ENCODE data around the gene ATAD3C.
"Not testable (repeated sequence)": the region's sequence is repeated elsewhere in the genome, so short reads cannot be mapped to it uniquely, and the experiment has no call there.

The ATAD3C gene

GRCh38 chr1:1449099-1449739 lies at the start of gene ATAD3C:
ATAD3C (plus strand) TSS chr1:1449689; CDS start chr1:1450684, 995 bp downstream.
- no peak for FAIRE-seq

DNA sequence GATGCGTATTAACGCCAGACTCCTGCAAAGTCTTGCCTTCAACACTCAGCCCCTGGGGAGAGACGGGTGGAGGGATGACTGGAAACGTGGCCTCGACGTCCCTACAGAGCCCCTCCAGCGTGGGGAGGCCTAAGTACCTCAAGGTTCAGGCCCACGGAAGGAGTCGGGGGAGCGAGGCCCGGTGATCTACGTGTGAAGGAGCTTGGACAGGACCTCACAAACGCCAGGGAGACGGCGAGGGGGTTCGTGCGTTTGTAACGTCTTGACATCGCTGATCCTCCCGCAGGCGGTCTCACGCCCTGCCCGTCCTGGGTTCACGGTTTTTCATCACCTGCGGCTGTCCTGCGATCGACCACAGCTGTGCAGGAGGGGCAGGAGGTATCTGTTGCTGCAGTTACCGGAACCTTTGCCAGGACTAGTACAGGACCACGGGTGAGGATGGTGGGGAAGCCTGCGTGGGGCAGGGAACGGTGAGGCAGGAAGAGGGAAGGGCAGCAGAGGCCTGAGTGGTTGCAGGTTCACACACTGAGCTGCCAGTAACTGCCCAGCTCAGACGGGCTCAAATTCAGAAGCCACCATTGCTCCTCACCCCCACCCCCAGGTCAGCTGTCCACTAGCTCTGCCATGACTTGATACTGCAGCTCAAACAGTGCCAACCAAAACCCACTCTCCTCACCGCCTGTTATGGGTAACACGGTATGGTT lies 49.5 kb upstream of the ATAD3C start:
- no peak for FAIRE-seq

GRCh38 chr1:1400576-1401456 lies 48.7 kb upstream of the ATAD3C start:
- no peak for FAIRE-seq

DNA sequence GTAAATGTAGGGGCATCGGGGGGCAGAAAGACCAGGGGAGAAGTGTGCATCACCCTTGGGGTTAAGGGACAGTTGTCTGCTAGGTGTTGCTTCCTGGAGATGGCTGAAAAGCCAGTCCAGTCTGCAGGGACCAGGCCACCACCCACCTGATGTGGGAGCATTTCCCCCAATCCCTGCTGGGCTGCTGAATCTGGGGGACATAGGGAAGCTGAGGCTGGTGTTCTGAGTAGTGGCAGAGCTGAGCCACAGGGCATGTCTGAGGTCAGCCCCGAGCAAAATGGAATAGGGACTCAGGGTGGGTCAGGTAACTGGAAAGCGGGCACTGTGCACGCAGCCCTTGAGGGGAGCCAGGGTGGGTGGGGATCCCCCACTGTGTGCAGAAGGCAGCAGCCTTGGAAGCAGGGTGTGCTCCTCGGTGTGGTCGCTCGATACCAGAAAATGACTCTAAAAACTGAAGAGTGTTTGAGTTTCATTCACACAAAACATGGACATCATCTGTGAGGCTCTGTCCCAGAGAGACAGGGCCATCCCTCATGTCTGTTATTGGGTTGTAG lies 48.0 kb upstream of the ATAD3C start:
- no peak for FAIRE-seq

DNA sequence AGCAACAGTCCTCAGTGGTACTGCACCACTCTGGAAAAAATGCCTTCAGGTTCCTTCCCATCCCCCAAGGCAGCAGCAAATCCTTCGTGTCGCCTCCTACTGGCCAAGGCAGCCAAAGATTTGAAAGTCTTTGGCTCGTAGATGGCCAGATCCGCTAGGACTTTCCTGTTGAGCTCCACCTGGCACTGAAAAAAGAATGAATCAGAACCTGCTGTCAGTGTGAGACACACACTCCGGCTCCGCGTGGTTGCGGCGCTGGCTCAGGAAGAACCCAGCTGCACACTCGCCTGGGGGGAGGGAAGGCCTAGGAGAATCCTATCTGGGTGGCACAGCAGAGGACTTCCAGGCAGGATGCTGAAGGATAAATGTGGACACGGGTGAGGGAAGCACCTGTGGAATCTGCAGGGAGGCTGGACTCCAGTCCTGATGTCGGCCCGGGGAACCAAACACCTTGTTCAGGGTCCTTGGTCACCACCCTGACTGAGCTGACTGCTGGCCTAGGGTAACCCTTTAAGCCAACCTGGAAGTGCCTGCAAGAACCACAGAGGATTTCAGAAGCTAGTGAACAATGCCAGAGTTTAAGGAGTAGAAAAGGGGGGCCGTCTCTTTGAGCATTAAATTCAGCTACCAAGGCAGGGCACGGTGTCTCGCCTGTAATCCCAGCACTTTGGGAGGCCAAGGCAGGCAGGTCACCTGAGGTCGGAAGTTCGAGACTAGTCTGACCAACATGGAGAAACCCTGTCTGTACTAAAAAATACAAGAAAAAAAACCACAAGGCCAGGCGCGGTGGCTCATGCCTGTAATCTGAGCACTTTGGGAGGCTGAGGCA lies 47.2 kb upstream of the ATAD3C start:
- no peak for FAIRE-seq

- FAIRE-seq: not testable (repeated sequence)
Observed at GRCh38 chr1:1402901-1403392, 46.5 kb upstream of the ATAD3C start.

DNA sequence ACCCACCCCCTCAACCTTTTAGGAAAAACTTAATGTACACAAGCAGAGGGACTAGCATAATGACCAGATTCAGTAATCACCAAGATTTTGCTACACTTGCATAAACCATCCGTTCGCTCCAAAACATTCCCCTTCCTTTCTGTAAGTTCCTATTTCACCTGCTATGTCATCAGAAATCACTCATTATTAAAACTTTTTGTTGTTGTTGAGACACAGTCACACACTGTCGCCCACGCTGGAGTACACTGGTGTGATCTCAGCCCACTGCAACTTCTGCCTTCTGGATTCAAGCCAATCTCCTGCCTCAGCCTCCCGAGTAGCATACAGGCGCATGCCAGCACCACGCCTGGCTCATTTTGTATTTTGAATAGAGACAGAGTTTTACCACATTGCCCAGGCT lies 45.8 kb upstream of the ATAD3C start:
- FAIRE-seq: no peak

GRCh38 chr1:1406101-1406820 lies 43.2 kb upstream of the ATAD3C start:
- FAIRE-seq: no peak

DNA sequence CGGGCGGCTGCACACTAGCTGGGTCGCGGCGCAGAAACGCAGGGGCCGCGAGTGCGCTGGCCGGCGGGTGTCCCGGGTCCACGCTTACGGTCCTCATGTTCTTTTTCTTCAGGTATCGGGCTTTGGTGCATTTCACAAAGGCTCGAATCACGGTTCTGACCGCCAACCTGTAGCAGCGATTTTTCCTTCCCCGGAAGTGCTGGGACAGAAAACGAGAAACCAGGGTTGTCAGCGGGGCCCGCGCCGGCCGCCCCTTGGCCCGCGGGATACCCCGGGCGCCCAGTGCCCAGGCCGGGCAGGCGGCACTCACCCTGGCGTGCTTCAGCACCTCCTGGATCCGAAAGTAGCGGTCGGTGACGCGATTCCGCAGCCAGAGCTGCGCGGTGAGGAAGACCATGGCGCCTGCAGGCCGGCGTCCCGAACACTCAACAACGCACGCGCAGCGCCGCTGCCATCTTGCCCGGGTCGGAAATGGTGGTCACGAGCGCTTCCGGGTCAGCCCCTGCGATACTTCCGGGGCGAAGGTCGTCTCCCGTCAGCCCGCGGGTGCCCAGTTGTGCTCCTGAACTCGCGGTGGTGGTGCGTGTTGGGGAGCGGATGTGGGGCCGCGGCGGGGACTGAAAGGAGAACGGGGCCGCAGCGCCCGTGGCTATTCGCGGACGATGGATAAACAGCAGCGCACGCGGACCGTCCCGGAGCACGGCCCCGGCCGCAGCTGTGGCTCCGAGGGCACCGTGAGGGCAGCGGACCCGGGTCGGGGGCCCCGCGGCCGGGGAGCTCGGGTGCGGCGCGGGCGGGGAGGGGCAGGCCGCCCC lies 42.5 kb upstream of the ATAD3C start, which contains the start of gene MRPL20:
Gene MRPL20 (minus strand): TSS at position 473 of the 815 bp plus-strand sequence. CDS start 76 bp downstream, at position 397.
- FAIRE-seq: no peak

GRCh38 chr1:1407636-1408318 lies 41.7 kb upstream of the ATAD3C start:
- no peak for FAIRE-seq

- FAIRE-seq: not testable (repeated sequence)
Observed at GRCh38 chr1:1410238-1410637, 39.3 kb upstream of the ATAD3C start.

DNA sequence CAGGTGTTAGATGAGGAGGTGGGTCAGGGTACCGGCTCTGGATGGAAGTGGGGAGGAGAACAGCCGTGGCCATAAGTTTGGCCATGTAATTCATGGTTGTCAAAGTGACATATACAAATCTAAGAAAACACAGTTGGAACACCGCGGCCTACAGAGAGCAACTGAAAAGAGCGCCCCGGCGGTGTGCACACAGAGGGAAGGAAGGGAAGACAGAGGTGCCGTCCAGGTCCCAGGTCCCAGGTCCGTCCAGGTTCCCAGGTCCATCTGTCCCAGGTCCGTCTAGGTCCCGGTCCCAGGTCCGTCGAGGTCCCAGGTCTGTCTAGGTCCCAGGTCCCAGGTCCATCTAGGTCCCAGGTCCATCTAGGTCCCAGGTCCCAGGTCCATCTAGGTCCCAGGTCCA lies 37.9 kb upstream of the ATAD3C start:
- FAIRE-seq: no peak

DNA sequence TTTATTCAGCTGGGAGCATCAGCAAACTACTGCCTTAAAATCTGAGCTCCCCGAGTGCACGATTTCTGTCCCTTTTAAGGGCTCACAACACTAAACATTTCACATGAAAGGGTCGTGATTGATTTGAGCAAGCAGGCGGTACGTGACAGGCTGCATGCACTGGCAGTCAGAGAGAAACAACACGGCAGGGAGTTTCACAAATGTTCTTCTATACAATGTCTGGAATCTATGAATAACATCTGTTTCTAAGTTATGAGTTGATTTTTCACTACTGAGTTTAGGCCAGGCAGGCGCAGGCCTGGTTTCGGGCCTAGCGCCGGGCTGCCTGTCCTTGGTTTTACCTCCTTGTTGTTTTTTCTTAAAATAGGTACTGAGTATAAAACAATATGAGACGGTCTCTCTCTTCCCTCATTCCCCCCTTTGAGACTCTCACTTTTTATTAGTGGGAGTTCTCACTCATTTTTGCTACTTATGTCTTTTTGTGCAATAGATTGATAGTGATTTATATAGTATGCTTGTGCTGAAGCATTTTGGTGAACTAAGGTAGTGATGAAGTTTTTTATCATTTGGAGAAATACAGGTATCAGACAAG lies 37.1 kb upstream of the ATAD3C start:
- FAIRE-seq: not testable (repeated sequence)

DNA sequence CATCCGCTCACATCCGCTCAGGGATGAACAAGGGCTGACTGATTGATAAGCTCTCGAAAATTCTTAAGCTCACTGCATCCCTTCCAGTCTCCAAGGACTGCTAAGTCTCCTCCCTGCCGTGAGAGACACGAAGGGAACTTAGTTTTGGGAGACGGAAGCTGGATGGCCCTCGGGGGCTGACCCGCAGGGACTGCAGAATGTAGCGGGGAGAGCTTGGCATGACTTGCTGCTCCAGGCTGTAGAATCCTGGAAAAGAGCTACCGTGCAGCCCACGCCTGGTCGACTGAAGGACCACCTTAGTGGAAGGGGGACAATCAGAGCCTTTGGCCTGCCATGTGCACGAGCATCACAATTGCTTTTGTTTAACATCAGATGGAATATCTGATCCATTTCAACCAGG lies 33.7 kb upstream of the ATAD3C start:
- FAIRE-seq: no peak

- FAIRE-seq: not testable (repeated sequence)
Observed at GRCh38 chr1:1417396-1417795, 32.1 kb upstream of the ATAD3C start.

- FAIRE-seq: not testable (repeated sequence)
Observed at GRCh38 chr1:1417825-1418463, 31.5 kb upstream of the ATAD3C start.

- no peak for FAIRE-seq
Observed at GRCh38 chr1:1418464-1419362, 30.8 kb upstream of the ATAD3C start.

DNA sequence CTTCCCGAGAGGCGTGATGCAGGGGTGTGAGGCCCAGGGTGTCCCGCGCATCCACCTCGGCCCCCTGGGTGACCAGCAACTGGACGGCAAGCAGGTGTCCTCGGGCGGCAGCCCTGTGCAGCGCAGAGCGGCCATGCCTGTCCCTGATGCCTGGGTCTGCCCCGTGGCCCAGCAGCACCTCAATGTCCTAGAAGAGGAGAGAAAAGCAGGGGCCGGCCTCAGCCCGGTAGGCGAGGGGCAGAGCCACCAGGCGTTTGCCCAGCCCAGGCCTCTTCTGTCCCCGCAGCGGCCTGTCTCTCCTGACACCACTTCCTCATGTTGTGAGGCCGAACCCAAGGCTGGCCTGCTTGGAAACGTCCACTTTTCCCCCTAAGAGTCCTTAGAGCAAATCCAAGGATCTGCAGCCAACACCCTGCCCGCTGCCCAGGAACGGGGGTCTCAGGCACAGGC lies 30.1 kb upstream of the ATAD3C start:
- no peak for FAIRE-seq
